ENCODE data around the gene UBA5.

GRCh38 chr3:132626955-132627354 is 33.2 kb upstream of the UBA5 start:
- TF ChIP-seq CTCF (IDR thresholded peaks at IDR 0.05; ENCODE audit: low read length) (no peak), EZH2 (IDR thresholded peaks at IDR 0.05; ENCODE audit: borderline replicate concordance, low read length) (no peak)
